ENCODE measurements around the gene TBXT.
"Not testable (repeated sequence)": the region's sequence is repeated elsewhere in the genome, so short reads cannot be mapped to it uniquely, and the experiment has no call there.

Gene TBXT

DNA sequence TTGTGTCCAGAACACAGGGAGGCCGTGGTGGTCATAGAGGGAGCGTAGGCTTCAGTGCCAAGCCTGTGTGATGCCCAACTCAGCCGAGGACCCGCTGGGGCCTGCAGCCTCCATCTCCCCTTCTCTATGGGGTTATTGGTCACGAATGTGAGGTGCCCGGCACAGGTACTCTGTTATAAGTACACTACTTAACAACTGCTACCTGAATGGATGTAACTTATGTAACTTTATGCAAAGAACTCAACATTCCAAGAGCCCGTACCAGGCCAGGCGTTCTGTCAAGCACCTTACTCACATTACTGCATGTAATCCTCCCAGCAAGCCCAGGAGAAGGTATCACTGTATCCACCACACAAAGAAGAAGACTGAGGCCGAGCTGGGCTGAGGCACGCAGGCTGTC, 24.5 kb upstream of the TBXT start:
- peaks cover 29% of the 10 kb centered on the region for H3K27me3 Mint-ChIP-seq
- H3K27ac Mint-ChIP-seq, result no peak overlapping the region
- H3K4me3 Mint-ChIP-seq, result no peak overlapping the region
- no peaks in the 10 kb centered on the region for H3K9me3 Mint-ChIP-seq
- H3K36me3 Mint-ChIP-seq, result no peaks in the 10 kb centered on the region
- CTCF ChIA-PET, result no interaction called here
- no peak for DNase-seq
- no peaks in the 10 kb centered on the region for H3K4me1 Mint-ChIP-seq

DNA sequence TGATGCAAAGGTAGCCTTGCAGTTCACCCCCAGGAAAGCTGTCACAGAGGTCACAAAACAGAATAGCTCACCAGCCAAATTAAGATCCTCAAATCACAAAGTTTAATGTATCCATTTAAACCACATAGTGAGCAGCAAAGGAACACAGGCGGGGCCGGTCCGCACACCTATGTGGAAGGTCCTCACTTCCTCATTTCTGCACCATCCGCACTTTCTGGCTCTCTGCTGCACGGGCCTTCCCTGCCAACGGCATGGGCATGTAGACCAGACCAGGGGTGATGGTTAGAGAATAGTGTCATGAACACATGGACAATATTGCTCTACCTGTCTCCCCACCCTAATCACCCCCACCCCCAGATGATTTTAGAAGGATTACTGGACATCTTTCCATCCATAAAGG, 12.1 kb upstream of the TBXT start:
- H3K4me1 Mint-ChIP-seq, result no peaks in the 10 kb centered on the region
- H3K27ac Mint-ChIP-seq, result no peak overlapping the region
- no peak for DNase-seq
- H3K9me3 Mint-ChIP-seq, result no peaks in the 10 kb centered on the region
- CTCF ChIA-PET, result no interaction called here
- peaks cover 12% of the 10 kb centered on the region for H3K27me3 Mint-ChIP-seq
- H3K4me3 Mint-ChIP-seq, result no peak overlapping the region
- H3K36me3 Mint-ChIP-seq, result no peaks in the 10 kb centered on the region

DNA sequence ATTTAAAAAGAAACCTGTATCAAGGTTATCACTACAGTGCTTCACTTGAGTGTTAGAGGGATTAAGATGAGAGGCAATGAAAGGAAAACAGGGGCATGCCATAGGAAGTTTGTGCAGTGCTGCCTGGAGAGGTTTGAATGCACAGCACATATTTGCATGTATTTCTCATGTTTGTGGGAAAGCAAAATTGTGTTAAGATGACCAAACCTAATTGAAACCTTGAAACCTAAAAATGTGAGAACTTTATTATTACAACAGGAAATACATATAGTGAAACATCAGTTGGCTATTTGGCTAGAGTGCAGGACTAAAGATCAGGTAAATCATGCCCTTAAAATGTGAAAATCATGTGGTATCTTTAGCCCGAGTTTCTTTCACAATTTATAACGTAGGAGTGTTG, 8.5 kb upstream of the TBXT start:
- Mint-ChIP-seq H3K9me3 (no peaks in the 10 kb centered on the region), H3K4me1 (no peaks in the 10 kb centered on the region), H3K36me3 (no peaks in the 10 kb centered on the region), H3K27me3 (peaks cover 12% of the 10 kb centered on the region), H3K4me3 (no peak overlapping the region), H3K27ac (no peak overlapping the region)
- CTCF ChIA-PET, result no interaction called here
- no peak for DNase-seq

DNA sequence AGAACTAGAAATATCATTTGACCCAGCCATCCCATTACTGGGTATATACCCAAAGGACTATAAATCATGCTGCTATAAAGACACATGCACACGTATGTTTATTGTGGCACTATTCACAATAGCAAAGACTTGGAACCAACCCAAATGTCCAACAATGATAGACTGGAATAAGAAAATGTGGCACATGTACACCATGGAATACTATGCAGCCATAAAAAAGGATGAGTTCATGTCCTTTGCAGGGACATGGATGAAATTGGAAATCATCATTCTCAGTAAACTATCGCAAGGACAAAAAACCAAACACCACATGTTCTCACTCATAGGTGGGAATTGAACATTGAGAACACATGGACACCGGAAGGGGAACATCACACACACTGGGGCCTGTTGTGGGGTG, 7.4 kb upstream of the TBXT start:
- CTCF ChIA-PET, H3K4me1 Mint-ChIP-seq, H3K27ac Mint-ChIP-seq, H3K36me3 Mint-ChIP-seq, H3K9me3 Mint-ChIP-seq, H3K4me3 Mint-ChIP-seq, DNase-seq: not testable (repeated sequence)
- peaks cover 18% of the 10 kb centered on the region for H3K27me3 Mint-ChIP-seq

DNA sequence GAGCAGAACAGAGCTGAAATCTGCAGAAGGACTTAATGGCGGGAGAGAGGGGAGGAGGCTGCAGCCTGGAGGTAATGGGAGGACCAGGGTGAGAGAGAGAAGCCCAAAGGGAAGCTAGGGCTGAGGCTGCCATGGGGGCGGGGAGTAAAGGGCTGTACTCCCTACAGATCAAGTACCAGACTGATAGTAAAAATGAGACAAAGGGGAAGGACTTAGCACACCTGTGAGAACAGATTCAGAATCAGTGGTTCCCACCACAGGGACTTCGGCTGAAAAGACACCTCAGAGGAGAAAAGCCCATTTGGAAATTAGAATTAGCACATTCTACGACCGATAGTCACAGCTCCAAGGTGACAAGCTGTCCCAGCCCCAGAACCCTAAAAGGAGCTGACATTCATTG, 6.4 kb upstream of the TBXT start:
- no peak overlapping the region for H3K4me3 Mint-ChIP-seq
- H3K36me3 Mint-ChIP-seq, result no peaks in the 10 kb centered on the region
- no peaks in the 10 kb centered on the region for H3K9me3 Mint-ChIP-seq
- CTCF ChIA-PET, result no interaction called here
- H3K27ac Mint-ChIP-seq, result no peak overlapping the region
- peaks cover 24% of the 10 kb centered on the region for H3K27me3 Mint-ChIP-seq
- DNase-seq, result no peak
- H3K4me1 Mint-ChIP-seq, result peaks cover 2% of the 10 kb centered on the region

DNA sequence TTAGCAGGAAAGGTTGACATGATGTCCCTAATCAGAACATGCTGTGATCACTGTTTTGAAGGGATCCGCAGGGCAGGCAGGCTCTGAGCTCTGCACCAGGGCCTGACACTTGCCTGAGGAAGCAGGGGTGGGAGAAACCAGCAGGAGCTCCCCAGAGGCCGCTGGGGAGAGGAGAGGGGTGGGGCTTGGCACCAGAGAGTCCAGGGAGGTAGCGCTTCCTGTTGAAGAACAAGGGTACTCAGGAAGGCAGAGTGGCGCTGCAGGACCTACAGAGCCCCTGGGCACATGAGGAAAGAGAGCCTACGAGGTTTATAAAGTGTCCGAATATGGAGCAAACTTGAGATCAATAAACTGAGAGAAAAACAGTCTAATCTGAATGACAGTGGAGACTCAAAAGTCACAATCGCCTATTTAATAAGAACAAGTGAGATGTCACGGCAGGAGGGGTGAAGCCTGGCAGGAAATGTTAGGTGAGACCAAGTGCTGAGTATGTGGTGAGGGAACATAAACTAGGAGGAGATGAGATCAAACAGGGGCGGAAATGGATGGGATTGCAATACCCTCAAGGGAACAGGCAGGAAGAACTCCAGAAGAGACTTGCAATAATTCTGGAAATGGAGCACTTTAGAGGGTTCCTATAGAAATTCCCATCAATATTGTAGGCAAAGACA, 5.8 kb upstream of the TBXT start:
- CTCF ChIA-PET, result no interaction called here
- H3K36me3 Mint-ChIP-seq, result peaks cover under 1% of the 10 kb centered on the region
- no peak overlapping the region for H3K4me3 Mint-ChIP-seq
- H3K27me3 Mint-ChIP-seq, result peaks cover 30% of the 10 kb centered on the region
- no peaks in the 10 kb centered on the region for H3K9me3 Mint-ChIP-seq
- H3K4me1 Mint-ChIP-seq, result peaks cover 7% of the 10 kb centered on the region
- no peak for DNase-seq
- H3K27ac Mint-ChIP-seq, result no peak overlapping the region

DNA sequence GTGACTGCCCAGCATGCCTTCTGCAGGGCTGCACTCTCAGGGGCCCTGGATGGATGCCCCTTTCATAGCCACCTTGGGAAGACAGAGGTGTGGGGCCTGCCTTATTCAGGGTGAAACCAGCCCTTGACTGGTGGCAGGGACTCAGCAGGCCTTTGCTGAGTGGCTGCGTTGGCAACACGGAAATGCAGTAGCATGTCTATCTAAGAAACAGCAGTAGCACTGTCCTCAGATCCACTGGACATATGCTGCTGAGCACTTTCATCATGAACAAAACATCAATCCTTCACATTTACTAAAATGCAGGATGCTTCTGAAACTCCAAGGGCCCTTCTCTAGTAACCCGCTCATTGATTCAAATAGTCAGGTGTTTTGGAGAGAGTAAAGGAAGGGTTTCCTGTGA, 4.9 kb upstream of the TBXT start:
- CTCF ChIA-PET, result no interaction called here
- Mint-ChIP-seq H3K4me3 (no peak overlapping the region), H3K27ac (no peak overlapping the region)

DNA sequence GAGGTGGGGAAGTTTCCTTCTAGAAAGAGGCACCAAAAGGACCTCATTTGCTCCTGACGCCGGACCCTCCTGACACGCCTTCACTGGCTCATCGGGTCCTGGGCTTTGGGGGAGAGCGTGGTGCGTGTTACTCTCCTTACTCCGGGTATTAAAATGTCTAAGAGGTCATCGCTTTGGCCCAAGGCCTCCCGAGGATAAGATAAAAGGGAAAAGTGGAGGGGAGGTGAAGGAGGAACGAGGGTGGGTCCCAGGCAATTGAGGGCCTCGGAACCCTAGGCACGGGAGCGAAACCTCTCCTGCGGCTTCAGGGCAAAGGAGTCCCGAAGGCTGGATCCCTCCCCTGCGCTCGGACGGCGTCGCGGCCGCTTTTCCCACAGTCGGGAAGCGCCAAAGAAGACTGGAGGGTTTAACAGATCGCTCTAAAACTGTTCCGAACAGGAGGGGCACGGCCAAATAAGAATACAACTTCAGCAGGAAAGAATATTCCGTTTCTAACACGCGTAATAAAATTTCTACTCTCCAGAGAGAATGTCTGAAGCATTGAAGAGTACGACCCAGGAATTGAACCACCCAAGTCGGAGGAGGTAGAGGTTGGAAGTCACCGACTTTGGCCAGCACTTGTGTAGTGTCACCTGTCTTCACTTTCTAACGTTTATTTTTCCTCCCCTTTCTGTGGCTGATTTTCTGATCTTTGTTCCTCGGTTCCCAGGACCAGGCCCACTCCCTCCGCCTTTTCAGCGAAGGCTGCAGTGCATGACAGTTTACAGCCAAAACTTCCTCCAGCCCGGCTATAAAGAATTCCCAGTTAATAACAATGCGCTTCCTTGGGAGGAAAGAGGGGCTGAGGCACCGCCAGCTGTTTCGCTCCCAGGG, 2.1 kb upstream of the TBXT start:
- Mint-ChIP-seq H3K9me3 (no peaks in the 10 kb centered on the region), H3K36me3 (peaks cover 1% of the 10 kb centered on the region), H3K4me1 (peaks cover 10% of the 10 kb centered on the region), H3K27ac (no peak overlapping the region), H3K4me3 (no peak overlapping the region), H3K27me3 (peaks cover 59% of the 10 kb centered on the region)
- CTCF ChIA-PET, result no interaction called here
- no peak for DNase-seq

More for the DNA sequence above, 4.9 kb upstream of the TBXT start:
- Mint-ChIP-seq H3K4me1 (peaks cover 10% of the 10 kb centered on the region), H3K36me3 (peaks cover 1% of the 10 kb centered on the region), H3K9me3 (no peaks in the 10 kb centered on the region), H3K27me3 (peaks cover 37% of the 10 kb centered on the region)
- DNase-seq, result no peak

DNA sequence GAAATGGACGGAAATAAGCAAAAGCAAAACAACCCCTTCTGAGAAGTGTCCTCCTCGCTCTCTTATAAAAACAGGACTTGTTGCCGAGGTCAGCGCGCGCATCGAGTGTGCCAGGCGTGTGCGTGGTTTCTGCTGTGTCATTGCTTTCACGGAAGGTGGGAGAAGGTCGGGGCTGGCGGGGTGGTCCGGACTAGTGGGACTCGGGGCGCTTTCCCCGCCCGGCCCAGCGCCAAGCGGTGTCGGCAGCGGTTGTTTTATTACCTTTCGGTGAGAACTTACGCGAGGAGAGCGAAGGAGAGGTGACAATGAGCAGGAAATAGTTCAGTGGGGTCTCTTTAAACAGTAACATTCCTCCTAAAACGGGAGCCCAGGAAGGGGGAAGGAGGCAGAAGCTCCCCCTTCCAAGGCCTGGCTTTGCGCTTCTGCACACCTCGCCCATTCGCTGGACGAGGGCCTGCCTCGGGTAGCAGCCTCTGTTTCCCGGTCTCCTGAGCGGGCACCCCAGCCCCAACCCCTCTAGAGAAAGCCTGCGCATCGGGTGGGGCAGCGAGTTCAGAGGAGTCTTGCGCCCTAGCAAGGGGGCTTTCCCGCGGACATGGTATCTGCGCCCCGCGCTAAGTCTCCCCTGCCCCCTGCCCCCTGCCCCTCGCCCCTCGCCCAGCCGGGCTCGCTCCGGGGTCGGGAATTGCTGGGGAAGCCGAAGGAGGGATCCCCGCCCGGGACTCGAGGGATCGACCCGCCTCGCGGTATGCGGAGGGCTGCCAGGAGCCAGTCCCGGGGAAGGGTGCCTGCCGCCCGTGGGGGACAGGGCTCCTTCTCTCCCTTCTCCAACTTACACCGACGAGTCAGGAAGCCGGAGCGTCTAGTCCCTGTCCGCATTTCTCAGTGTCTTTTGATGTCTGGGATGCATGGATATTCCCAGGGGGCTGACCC, 1.2 kb upstream of the TBXT start:
- H3K9me3 Mint-ChIP-seq, result no peaks in the 10 kb centered on the region
- peaks cover 1% of the 10 kb centered on the region for H3K36me3 Mint-ChIP-seq
- CTCF ChIA-PET, result no interaction called here
- no peak for DNase-seq
- peak overlapping the region; percentile 61 for H3K4me3 Mint-ChIP-seq
- H3K27ac Mint-ChIP-seq, result peak overlapping the region; percentile 1
- H3K27me3 Mint-ChIP-seq, result peaks cover 66% of the 10 kb centered on the region
- H3K4me1 Mint-ChIP-seq, result peaks cover 10% of the 10 kb centered on the region

DNA sequence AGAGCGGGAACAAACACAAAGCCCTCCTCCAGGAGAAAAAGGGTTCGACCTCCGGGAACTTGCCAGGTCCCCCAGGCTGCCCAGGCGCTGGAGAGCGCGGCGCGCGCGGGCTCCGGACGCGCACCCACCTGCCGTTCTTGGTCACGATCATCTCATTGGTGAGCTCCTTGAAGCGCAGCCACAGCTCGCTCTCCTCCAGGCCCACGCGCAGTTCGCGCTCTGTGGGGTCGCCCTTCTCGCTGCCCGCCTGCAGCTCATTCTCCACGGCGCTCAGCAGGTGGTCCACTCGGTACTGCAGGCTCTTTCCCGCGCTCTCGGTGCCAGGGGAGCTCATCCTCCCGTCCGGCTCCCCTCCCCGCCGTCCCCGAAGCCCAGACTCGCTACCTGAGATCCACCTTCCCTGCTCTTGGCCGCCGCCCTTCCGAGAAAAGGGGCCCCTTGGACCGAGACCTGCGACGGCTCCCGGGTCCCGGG, 356 bp downstream of the TBXT start:
- Mint-ChIP-seq H3K4me3 (no peak overlapping the region), H3K36me3 (peaks cover 1% of the 10 kb centered on the region), H3K4me1 (peaks cover 10% of the 10 kb centered on the region), H3K9me3 (no peaks in the 10 kb centered on the region), H3K27ac (no peak overlapping the region), H3K27me3 (peaks cover 82% of the 10 kb centered on the region)
- no peak for DNase-seq
- CTCF ChIA-PET, result no interaction called here

DNA sequence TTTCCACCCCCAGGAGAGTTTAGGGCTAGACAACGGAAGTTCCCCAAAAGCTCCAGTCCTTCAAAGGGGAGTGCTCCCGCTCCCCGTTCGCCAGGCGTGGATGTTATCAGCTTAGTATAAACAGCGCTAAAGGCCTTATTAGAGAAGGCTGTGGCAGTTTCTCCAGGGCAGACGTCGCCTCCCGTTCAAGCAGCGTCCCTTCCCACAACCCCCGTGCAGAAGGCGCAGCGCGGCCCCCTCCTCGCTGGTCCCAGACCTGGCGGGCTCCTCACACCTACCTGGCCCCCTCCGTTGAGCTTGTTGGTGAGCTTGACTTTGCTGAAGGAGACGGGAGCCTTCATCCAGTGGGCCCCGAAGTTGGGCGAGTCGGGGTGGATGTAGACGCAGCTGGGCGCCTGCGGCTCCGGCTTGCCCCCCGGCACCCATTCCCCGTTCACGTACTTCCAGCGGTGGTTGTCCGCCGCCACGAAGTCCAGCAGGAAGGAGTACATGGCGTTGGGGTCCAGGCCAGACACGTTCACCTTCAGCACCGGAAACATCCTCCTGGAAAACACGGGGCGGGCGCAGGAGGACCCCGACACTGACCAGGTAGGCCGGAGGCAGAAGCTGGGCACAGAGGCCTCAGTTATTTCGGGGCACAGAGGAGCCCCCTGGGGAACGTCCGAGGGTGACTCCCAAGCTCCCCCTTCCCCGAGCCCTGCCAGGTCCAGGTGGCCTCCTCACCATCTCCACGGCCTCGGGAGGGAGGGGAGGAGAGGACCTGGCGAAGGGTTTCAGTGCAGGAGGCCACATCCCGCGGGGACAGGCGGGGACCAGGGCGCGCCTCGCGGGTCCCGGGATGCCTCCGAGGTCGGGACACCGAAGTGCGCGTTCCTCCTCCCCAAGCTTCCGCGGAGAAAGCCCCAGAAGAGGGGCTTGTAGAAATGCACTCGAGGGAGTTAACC, 1.1 kb downstream of the TBXT start:
- DNase-seq, result no peak
- CTCF ChIA-PET, result no interaction called here
- H3K27ac Mint-ChIP-seq, result no peak overlapping the region
- H3K4me3 Mint-ChIP-seq, result no peak overlapping the region
- H3K36me3 Mint-ChIP-seq, result peaks cover 1% of the 10 kb centered on the region
- H3K9me3 Mint-ChIP-seq, result no peaks in the 10 kb centered on the region
- peaks cover 87% of the 10 kb centered on the region for H3K27me3 Mint-ChIP-seq
- peaks cover 10% of the 10 kb centered on the region for H3K4me1 Mint-ChIP-seq

DNA sequence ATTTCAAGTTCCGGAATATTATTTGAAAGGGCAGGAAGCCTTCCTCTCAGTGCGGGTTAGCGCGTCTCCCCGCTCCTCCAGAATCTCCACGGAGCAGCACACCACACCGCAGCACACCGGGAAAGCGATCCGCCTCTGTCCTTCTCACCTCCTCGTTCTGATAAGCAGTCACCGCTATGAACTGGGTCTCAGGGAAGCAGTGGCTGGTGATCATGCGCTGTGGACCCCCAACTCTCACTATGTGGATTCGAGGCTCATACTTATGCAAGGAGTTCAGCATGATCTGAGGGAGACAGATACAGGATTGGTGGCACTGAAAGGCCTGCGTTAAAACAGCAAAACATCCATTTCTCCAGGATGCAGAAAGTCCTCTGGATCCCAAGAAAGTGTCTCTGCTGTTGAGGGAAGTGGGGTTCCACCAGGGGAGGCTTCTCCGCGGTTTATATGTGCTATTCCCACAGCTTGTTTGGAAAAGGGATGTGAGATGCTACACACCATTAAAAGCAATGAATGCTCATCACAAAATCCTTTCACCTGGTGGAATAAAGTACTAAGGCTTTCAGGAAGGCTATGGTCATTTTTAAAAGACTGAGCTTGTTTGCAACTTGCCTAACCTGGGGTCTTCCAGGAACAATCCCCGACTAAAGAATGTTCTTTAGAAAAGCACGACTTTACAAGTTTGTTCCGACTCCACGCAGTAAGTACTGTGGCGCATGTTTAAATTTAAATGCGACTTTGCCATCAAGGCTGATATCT, 1.9 kb downstream of the TBXT start:
- Mint-ChIP-seq H3K27ac (no peak overlapping the region), H3K36me3 (peaks cover 1% of the 10 kb centered on the region), H3K4me1 (peaks cover 10% of the 10 kb centered on the region), H3K27me3 (peaks cover 87% of the 10 kb centered on the region), H3K4me3 (no peak overlapping the region), H3K9me3 (no peaks in the 10 kb centered on the region)
- CTCF ChIA-PET, result no interaction called here
- DNase-seq, result no peak
